ENCODE measurements around the gene ARL15. TPM values are rescaled to one million over a fixed set of nuclear protein-coding genes. Genes with fewer than 3 reads are reported as not detected.

Gene ARL15
- total RNA-seq, 1 donor from 2014 or later, result 16.9 TPM

DNA sequence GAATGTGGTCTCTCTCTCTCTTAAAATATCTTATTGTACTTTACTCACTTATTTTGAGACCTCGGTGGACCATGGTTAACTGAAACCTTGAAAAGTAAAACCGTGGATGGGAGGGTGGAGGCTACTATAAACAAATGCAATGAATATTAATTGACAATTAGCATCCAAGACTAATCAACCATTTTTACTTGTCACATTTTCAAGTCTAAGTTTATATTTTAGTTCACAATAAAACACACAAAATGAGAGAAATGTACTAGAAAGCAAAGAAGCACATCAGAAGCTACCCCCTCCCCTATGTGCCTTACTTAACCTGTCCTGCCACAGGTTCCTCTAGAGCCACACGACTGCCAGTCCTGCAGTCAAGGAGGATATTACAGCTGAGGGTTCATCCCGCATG lies 4.6 kb downstream of the ARL15 start:
- H3K4me1 Mint-ChIP-seq (ENCODE audit: unreplicated experiment), result peaks cover 22% of the 10 kb centered on the region
- no peak overlapping the region for H3K4me3 Mint-ChIP-seq
- H3K27me3 Mint-ChIP-seq, result peaks cover 4% of the 10 kb centered on the region
- no peaks in the 10 kb centered on the region for H3K9me3 Mint-ChIP-seq
- DNase-seq (ENCODE audit: extremely low spot score, unreplicated experiment), result no peak
- H3K27ac Mint-ChIP-seq, result no peak overlapping the region
- no peak for TF ChIP-seq CTCF (conservative IDR thresholded peaks at IDR 0.05)
- H3K36me3 Mint-ChIP-seq, result no peaks in the 10 kb centered on the region

- Mint-ChIP-seq H3K36me3 (no peaks in the 10 kb centered on the region), H3K9me3 (no peaks in the 10 kb centered on the region), H3K4me3 (no peak overlapping the region)
Measured at GRCh38 chr5:54304040-54304439, 6.3 kb downstream of the ARL15 start.

GRCh38 chr5:54302267-54302687 lies 8.1 kb downstream of the ARL15 start:
- Mint-ChIP-seq H3K4me3 (no peak overlapping the region), H3K27ac (no peak overlapping the region), H3K4me1 (ENCODE audit: unreplicated experiment) (peaks cover 9% of the 10 kb centered on the region), H3K27me3 (no peaks in the 10 kb centered on the region), H3K9me3 (no peaks in the 10 kb centered on the region), H3K36me3 (no peaks in the 10 kb centered on the region)
- no peak for TF ChIP-seq CTCF (conservative IDR thresholded peaks at IDR 0.05)
- no peak for DNase-seq (ENCODE audit: extremely low spot score, unreplicated experiment)

More at GRCh38 chr5:54304040-54304439, 6.3 kb downstream of the ARL15 start:
- no peak overlapping the region for H3K27ac Mint-ChIP-seq
- TF ChIP-seq CTCF (conservative IDR thresholded peaks at IDR 0.05), result no peak
- no peak for DNase-seq (ENCODE audit: extremely low spot score, unreplicated experiment)
- no peaks in the 10 kb centered on the region for H3K27me3 Mint-ChIP-seq
- peaks cover 16% of the 10 kb centered on the region for H3K4me1 Mint-ChIP-seq (ENCODE audit: unreplicated experiment)

DNA sequence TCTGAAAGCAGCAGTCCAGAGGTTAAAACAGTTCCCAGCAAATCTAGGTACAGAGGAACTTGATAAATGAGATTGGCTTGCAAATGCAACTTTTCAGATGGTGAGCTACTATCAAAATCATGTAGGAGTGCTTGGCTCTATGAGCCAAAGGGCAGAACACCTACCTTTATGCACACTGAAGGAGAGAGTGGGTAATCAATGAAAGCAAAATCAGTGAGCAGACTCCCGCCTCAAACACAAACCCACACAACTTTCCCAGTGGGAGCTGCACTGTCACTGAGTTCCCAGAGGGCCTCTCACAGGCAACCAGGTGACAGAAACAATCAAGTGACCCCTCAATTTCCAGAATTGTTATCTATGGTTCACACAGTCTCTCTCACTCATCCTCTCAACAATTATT lies 8.5 kb downstream of the ARL15 start:
- H3K27me3 Mint-ChIP-seq, result no peaks in the 10 kb centered on the region
- no peak overlapping the region for H3K4me3 Mint-ChIP-seq
- no peaks in the 10 kb centered on the region for H3K36me3 Mint-ChIP-seq
- no peak for TF ChIP-seq CTCF (conservative IDR thresholded peaks at IDR 0.05)
- no peak for DNase-seq (ENCODE audit: extremely low spot score, unreplicated experiment)
- H3K4me1 Mint-ChIP-seq (ENCODE audit: unreplicated experiment), result peaks cover 9% of the 10 kb centered on the region
- no peak overlapping the region for H3K27ac Mint-ChIP-seq
- H3K9me3 Mint-ChIP-seq, result no peaks in the 10 kb centered on the region

- no peak for DNase-seq (ENCODE audit: extremely low spot score, unreplicated experiment)
- Mint-ChIP-seq H3K27me3 (no peaks in the 10 kb centered on the region), H3K27ac (no peak overlapping the region), H3K4me1 (ENCODE audit: unreplicated experiment) (peaks cover 9% of the 10 kb centered on the region), H3K36me3 (no peaks in the 10 kb centered on the region), H3K9me3 (no peaks in the 10 kb centered on the region), H3K4me3 (no peak overlapping the region)
- no peak for TF ChIP-seq CTCF (conservative IDR thresholded peaks at IDR 0.05)
Measured at GRCh38 chr5:54301220-54301619, 9.2 kb downstream of the ARL15 start.

DNA sequence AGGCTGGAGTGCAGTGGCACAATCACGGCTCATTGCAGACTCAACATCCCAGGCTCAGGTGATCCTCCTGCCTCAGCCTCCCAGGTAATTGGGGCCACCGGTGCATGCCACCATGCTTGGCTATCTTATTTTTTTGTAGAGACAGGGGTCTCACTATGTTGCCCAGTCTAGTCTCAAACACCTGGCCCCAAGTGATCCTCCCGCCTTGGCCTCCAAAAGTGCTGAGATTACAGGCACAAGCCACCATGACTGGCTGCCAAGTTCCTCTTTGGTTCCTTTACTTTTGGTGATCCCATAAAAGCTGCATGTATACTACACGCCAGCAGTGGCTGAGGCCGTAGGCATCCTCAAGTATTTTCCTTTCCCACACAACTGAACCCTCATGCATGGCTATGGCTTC lies 11.4 kb downstream of the ARL15 start:
- no peak overlapping the region for H3K27ac Mint-ChIP-seq
- peaks cover 15% of the 10 kb centered on the region for H3K4me1 Mint-ChIP-seq (ENCODE audit: unreplicated experiment)
- H3K36me3 Mint-ChIP-seq, result no peaks in the 10 kb centered on the region
- no peak overlapping the region for H3K4me3 Mint-ChIP-seq
- no peak for TF ChIP-seq CTCF (conservative IDR thresholded peaks at IDR 0.05)
- H3K9me3 Mint-ChIP-seq, result no peaks in the 10 kb centered on the region
- H3K27me3 Mint-ChIP-seq, result no peaks in the 10 kb centered on the region
- DNase-seq (ENCODE audit: extremely low spot score, unreplicated experiment), result no peak
